ENCODE data around the gene ADGRG6.

DNA sequence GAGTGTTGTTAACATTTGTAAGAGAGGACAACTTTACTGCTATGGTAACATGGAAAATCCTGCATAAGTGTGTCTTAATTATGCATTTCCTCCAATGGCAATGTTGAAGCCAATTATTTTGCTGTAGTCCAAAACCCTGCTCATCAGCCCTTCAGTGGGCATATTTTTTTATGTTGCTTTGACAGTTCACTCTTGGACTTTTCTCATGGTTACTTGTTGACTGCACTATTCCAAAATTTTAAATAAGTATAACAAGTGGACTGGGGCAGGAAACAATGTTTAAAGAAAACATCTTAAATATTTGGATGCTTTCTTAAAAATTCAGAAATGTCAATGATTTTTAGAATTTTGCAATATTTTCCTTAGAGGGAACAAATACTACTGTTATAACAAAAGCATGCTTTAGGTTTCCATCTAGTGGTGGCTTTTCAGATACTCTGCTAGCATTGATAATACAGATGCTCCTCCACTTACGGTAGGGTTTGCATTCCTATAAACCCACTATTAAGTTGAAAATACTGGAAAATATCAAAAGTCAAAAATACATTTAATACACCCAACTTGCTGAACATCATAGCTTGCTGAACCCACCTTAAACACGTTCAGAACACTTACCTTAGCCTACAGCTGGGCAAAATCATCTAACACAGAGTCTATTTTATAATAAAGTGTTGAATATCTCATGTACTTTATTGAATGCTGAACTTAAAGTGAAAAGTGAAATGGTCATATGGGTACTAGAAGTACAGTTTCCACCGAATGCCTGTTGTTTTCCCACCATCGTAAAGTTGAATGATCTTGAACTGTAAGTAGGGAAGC, 86.4 kb downstream of the ADGRG6 start:
- TF ChIP-seq, protein P1, sequence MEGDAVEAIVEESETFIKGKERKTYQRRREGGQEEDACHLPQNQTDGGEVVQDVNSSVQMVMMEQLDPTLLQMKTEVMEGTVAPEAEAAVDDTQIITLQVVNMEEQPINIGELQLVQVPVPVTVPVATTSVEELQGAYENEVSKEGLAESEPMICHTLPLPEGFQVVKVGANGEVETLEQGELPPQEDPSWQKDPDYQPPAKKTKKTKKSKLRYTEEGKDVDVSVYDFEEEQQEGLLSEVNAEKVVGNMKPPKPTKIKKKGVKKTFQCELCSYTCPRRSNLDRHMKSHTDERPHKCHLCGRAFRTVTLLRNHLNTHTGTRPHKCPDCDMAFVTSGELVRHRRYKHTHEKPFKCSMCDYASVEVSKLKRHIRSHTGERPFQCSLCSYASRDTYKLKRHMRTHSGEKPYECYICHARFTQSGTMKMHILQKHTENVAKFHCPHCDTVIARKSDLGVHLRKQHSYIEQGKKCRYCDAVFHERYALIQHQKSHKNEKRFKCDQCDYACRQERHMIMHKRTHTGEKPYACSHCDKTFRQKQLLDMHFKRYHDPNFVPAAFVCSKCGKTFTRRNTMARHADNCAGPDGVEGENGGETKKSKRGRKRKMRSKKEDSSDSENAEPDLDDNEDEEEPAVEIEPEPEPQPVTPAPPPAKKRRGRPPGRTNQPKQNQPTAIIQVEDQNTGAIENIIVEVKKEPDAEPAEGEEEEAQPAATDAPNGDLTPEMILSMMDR (IDR thresholded peaks at IDR 0.05): peak; percentile 36 to 50 (median 46)
- TF ChIP-seq POLR2A (IDR thresholded peaks at IDR 0.05): no peak
